Progenitor cell of endocrine pancreas (in vitro differentiated cells): ENCODE data around the gene CTNNA3. TPM values are rescaled to one million over a fixed set of nuclear protein-coding genes. Genes with fewer than 3 reads are reported as not detected.

Source experiments
- DNase-seq: peaks from one replicate; pipeline ENCODE4 v3.0.0; 2021; ENCODE audit warnings: low spot score; ENCODE audit not compliant: unreplicated experiment
- H3K27ac Mint-ChIP-seq: 2 replicates; pipeline ENCODE4 v1.8.0; 2021; ENCODE audit warnings: mild to moderate bottlenecking, moderate library complexity, mixed read lengths
- H3K27me3 Mint-ChIP-seq: 2 replicates; pipeline ENCODE4 v1.8.0; 2021; ENCODE audit warnings: mixed read lengths
- H3K36me3 Mint-ChIP-seq: 2 replicates; pipeline ENCODE4 v1.8.0; 2022; ENCODE audit warnings: mixed read lengths; ENCODE audit not compliant: insufficient read depth
- H3K4me1 Mint-ChIP-seq: 2 replicates; pipeline ENCODE4 v1.8.0; 2021; ENCODE audit warnings: low read depth, mixed read lengths
- H3K4me3 Mint-ChIP-seq: 2 replicates; pipeline ENCODE4 v1.8.0; 2021; ENCODE audit warnings: low read depth, mild to moderate bottlenecking, moderate library complexity, mixed read lengths
- H3K9me3 Mint-ChIP-seq: 2 replicates; pipeline ENCODE4 v1.8.0; 2021; ENCODE audit warnings: low read depth, mixed read lengths
- total RNA-seq: library from RNA; stranded (reverse); gene quantifications from 2 replicates; pipeline ENCODE4 v1.2.1, GENCODE V29; 2021
- TF ChIP-seq, protein P1 (sequence below): fragments of 200-600 bp; sonication (generic); IDR thresholded peaks from one replicate; pipeline ENCODE4 v1.5.0; 2021; ENCODE audit warnings: antibody characterized with exemption, mild to moderate bottlenecking; ENCODE audit not compliant: unreplicated experiment

Gene CTNNA3
- total RNA-seq, 1 donor from 2014 or later: 1.7 TPM

DNA sequence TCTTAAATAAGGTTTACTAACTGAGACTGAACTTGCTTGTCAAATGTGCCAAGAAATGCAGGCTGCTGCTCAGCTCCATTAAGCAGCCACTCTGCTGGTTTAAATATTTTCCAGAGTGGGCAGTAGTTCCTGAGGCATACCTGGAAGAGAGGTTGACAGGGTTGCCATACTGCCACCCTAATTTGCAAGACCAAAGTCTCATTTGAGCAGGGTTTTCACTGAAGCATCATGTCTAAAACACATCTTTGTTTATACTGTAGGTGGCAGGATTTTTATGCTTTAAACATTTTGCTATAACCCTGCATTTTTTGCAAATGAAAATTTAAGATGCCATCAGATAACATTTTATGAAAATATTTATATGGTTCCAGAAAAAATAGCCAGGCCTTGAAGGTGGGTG lies 1388.2 kb downstream of the CTNNA3 start:
- Mint-ChIP-seq H3K27ac (no peak overlapping the region), H3K4me3 (no peak overlapping the region), H3K9me3 (no peaks in the 10 kb centered on the region), H3K27me3 (no peaks in the 10 kb centered on the region), H3K4me1 (no peaks in the 10 kb centered on the region), H3K36me3 (no peaks in the 10 kb centered on the region)
- no peak for DNase-seq
- TF ChIP-seq, protein P1, sequence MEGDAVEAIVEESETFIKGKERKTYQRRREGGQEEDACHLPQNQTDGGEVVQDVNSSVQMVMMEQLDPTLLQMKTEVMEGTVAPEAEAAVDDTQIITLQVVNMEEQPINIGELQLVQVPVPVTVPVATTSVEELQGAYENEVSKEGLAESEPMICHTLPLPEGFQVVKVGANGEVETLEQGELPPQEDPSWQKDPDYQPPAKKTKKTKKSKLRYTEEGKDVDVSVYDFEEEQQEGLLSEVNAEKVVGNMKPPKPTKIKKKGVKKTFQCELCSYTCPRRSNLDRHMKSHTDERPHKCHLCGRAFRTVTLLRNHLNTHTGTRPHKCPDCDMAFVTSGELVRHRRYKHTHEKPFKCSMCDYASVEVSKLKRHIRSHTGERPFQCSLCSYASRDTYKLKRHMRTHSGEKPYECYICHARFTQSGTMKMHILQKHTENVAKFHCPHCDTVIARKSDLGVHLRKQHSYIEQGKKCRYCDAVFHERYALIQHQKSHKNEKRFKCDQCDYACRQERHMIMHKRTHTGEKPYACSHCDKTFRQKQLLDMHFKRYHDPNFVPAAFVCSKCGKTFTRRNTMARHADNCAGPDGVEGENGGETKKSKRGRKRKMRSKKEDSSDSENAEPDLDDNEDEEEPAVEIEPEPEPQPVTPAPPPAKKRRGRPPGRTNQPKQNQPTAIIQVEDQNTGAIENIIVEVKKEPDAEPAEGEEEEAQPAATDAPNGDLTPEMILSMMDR: no peak

DNA sequence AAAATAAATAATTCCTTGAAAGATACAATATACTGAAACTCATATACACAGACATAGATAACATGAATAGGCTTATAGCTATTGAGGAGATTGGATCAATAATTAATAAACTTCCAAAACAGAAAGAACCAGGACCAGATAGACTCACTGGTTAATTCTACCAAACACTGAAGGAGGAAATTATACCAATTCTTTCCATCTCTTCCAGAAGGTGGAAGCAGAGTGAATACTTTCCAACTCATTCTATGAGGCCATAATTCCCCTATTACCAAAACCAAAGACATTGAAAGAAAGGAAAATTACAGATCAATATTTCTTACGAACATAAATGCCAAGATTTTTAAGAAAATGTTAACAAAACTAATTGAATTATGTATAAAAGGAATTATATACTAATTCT lies 1394.9 kb downstream of the CTNNA3 start:
- TF ChIP-seq, protein P1: no peak
- H3K36me3 Mint-ChIP-seq: no peaks in the 10 kb centered on the region
- DNase-seq: no peak
- H3K9me3 Mint-ChIP-seq: no peaks in the 10 kb centered on the region
- peaks cover 7% of the 10 kb centered on the region for H3K4me1 Mint-ChIP-seq
- H3K27ac Mint-ChIP-seq: no peak overlapping the region
- no peaks in the 10 kb centered on the region for H3K27me3 Mint-ChIP-seq
- H3K4me3 Mint-ChIP-seq: no peak overlapping the region

DNA sequence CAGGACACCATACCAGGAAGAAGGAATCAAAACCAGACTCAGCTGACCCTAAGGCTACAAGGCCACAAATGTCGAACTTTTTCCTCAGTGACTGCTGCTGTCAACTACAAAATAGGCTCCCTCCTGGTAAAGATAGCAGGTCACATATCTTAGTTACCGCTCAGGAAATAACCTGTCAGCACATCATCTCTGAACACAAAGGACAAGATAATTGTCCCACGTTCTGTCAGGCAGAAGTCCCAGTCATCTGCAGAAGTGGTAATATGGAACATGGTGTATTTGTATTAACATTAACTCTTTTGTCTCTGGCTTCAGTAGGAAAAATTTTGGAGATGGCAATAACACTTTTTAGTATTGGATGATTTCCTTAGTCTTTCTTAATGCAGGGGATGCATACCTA lies 1400.4 kb downstream of the CTNNA3 start:
- no peaks in the 10 kb centered on the region for H3K36me3 Mint-ChIP-seq
- H3K9me3 Mint-ChIP-seq: no peaks in the 10 kb centered on the region
- H3K27ac Mint-ChIP-seq: no peak overlapping the region
- no peaks in the 10 kb centered on the region for H3K27me3 Mint-ChIP-seq
- no peak overlapping the region for H3K4me3 Mint-ChIP-seq
- H3K4me1 Mint-ChIP-seq: peaks cover 3% of the 10 kb centered on the region
- TF ChIP-seq, protein P1: no peak
- DNase-seq: no peak

DNA sequence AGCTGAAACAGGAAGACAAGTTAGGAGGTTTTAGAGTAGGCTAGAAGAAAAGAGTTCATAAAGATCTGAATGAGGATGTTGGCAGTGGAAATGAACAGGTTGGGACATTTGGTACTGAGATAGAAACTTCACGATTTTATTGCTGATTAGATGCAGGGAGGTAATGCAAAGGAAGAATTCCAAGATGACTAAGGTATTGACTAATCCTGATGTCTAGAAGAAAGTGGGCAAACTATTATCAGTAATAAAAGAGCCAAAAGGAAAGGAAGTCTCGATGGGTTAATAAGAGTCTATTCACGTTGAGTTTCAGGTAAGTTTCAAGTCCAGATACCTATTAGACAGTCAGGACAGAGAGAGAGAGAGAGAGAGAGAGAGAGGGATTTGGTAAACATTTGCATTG lies 1401.5 kb downstream of the CTNNA3 start:
- no peak overlapping the region for H3K4me3 Mint-ChIP-seq
- H3K27me3 Mint-ChIP-seq: no peaks in the 10 kb centered on the region
- no peak overlapping the region for H3K27ac Mint-ChIP-seq
- no peak for DNase-seq
- H3K9me3 Mint-ChIP-seq: no peaks in the 10 kb centered on the region
- no peaks in the 10 kb centered on the region for H3K36me3 Mint-ChIP-seq
- H3K4me1 Mint-ChIP-seq: peaks cover 2% of the 10 kb centered on the region
- TF ChIP-seq, protein P1: no peak

DNA sequence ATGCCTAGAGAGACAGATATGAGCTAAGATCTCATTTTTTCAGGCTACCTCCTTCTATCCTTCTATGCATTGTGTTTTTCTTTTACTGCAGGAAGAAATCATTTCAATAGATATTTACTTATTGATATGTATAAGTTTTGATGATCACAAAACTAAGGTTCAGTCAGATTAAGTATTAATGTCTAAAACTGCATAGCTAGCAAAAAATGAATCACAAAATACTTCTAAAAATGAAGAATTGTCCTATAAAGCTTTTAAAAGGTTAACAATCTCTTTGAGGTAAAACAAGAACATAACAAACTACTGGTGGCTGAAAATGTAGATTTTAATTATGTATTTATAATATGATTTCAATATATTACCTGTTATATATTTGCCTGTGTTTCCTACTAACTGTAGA lies 1403.1 kb downstream of the CTNNA3 start:
- no peak for DNase-seq
- Mint-ChIP-seq H3K36me3 (no peaks in the 10 kb centered on the region), H3K4me3 (no peak overlapping the region), H3K9me3 (no peaks in the 10 kb centered on the region), H3K4me1 (peaks cover 1% of the 10 kb centered on the region), H3K27ac (no peak overlapping the region), H3K27me3 (no peaks in the 10 kb centered on the region)
- TF ChIP-seq, protein P1: no peak

DNA sequence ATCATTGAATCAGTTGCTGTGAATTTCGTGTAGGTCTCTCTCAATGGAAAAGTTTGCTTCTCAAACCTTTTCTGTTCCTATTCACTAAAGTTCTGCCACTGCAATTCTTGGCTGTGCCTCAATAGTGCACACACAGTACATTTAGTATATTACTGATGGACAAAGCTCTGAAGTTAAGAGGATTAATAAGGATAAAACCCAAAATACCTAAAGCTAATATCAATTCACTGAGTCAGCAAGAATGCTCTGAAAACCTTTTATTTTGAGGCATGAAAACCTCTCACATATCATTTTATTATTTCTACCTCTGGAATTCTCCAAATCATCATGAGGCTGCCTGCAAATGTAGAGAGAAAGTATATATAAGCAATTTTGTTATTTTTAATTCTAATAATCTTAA lies 1403.5 kb downstream of the CTNNA3 start:
- TF ChIP-seq, protein P1: no peak
- Mint-ChIP-seq H3K27ac (no peak overlapping the region), H3K36me3 (no peaks in the 10 kb centered on the region), H3K4me3 (no peak overlapping the region), H3K27me3 (no peaks in the 10 kb centered on the region), H3K9me3 (no peaks in the 10 kb centered on the region), H3K4me1 (no peaks in the 10 kb centered on the region)
- no peak for DNase-seq
